ENCODE results near the gene PGPEP1.

The PGPEP1 gene

GRCh38 chr19:18415178-18415867, 74.9 kb downstream of the PGPEP1 start:
- Histone ChIP-seq H3K4me1 (ENCODE audit: insufficient read depth, poor library complexity, severe bottlenecking) (peaks cover 3% of the 10 kb centered on the region), H3K27me3 (ENCODE audit: insufficient read depth, poor library complexity, severe bottlenecking) (no peaks in the 10 kb centered on the region), H3K27ac (ENCODE audit: poor library complexity, severe bottlenecking) (no peak overlapping the region), H3K36me3 (ENCODE audit: low read depth) (no peaks in the 10 kb centered on the region), H3K4me3 (ENCODE audit: severe bottlenecking) (no peak overlapping the region), H3K9me3 (ENCODE audit: severe bottlenecking) (no peaks in the 10 kb centered on the region)
- ATAC-seq (ENCODE audit: low read depth): no peak
- DNase-seq (ENCODE audit: low spot score): peak; percentile 62
- no peak for TF ChIP-seq CTCF (IDR thresholded peaks at IDR 0.05; ENCODE audit: poor library complexity, severe bottlenecking)

- Histone ChIP-seq H3K9me3 (ENCODE audit: severe bottlenecking) (no peaks in the 10 kb centered on the region), H3K36me3 (ENCODE audit: low read depth) (no peaks in the 10 kb centered on the region), H3K27me3 (ENCODE audit: insufficient read depth, poor library complexity, severe bottlenecking) (no peaks in the 10 kb centered on the region), H3K27ac (ENCODE audit: poor library complexity, severe bottlenecking) (peak overlapping the region; percentile 70), H3K4me3 (ENCODE audit: severe bottlenecking) (peak overlapping the region; percentile 33), H3K4me1 (ENCODE audit: insufficient read depth, poor library complexity, severe bottlenecking) (peaks cover 5% of the 10 kb centered on the region)
- no peak for TF ChIP-seq CTCF (IDR thresholded peaks at IDR 0.05; ENCODE audit: poor library complexity, severe bottlenecking)
- ATAC-seq (ENCODE audit: low read depth) (peak; percentile 58), DNase-seq (ENCODE audit: low spot score) (peak; percentile 79)
Measured at GRCh38 chr19:18416778-18417249, 76.4 kb downstream of the PGPEP1 start.

- peak overlapping the region; percentile 70 for H3K27ac ChIP-seq (ENCODE audit: poor library complexity, severe bottlenecking)
- DNase-seq (ENCODE audit: low spot score): peak; percentile 79
- H3K9me3 ChIP-seq (ENCODE audit: severe bottlenecking): no peaks in the 10 kb centered on the region
- H3K36me3 ChIP-seq (ENCODE audit: low read depth): no peaks in the 10 kb centered on the region
- H3K27me3 ChIP-seq (ENCODE audit: insufficient read depth, poor library complexity, severe bottlenecking): no peaks in the 10 kb centered on the region
- H3K4me3 ChIP-seq (ENCODE audit: severe bottlenecking): peak overlapping the region; percentile 33
- H3K4me1 ChIP-seq (ENCODE audit: insufficient read depth, poor library complexity, severe bottlenecking): peaks cover 5% of the 10 kb centered on the region
- peak; percentile 56 for ATAC-seq (ENCODE audit: low read depth)
- no peak for TF ChIP-seq CTCF (IDR thresholded peaks at IDR 0.05; ENCODE audit: poor library complexity, severe bottlenecking)
Measured at GRCh38 chr19:18417250-18418028, 77.0 kb downstream of the PGPEP1 start.

- no peak for TF ChIP-seq CTCF (IDR thresholded peaks at IDR 0.05; ENCODE audit: poor library complexity, severe bottlenecking)
- H3K4me3 ChIP-seq (ENCODE audit: severe bottlenecking): no peak overlapping the region
- H3K27me3 ChIP-seq (ENCODE audit: insufficient read depth, poor library complexity, severe bottlenecking): no peaks in the 10 kb centered on the region
- H3K4me1 ChIP-seq (ENCODE audit: insufficient read depth, poor library complexity, severe bottlenecking): peaks cover 5% of the 10 kb centered on the region
- H3K27ac ChIP-seq (ENCODE audit: poor library complexity, severe bottlenecking): peak overlapping the region; percentile 70
- DNase-seq (ENCODE audit: low spot score) (peak; percentile 72), ATAC-seq (ENCODE audit: low read depth) (no peak)
- H3K36me3 ChIP-seq (ENCODE audit: low read depth): no peaks in the 10 kb centered on the region
- no peaks in the 10 kb centered on the region for H3K9me3 ChIP-seq (ENCODE audit: severe bottlenecking)
Measured at GRCh38 chr19:18418029-18418482, 77.7 kb downstream of the PGPEP1 start.
